ENCODE measurements around the gene FAT3. TPM values are rescaled to one million over a fixed set of nuclear protein-coding genes. Genes with fewer than 3 reads are reported as not detected.

Gene FAT3
- total RNA-seq, 1 experiment from 2014 or later = 9.1 TPM

- no TSS peak for BruUV-seq (replicated peaks)
- no peak for DNase-seq (ENCODE audit: low spot score)
- intact Hi-C loops (cut with micrococcal nuclease; ENCODE audit: unreplicated experiment) = loop anchor here (5.0 kb wide), 1 partner anchor 173 kb away; no protein-coding TSS in a partner anchor
- ChIA-PET POLR2A (ENCODE audit: low non-redundant PET) (interaction anchor here (0.6 kb wide), 1 partner anchor 211 kb away, joined by 6 read pairs; no protein-coding TSS in a partner anchor), CTCF (no interaction called here)
- Histone ChIP-seq H3K9me3 (ENCODE audit: low read depth, low read length, poor library complexity, severe bottlenecking) (no peaks in the 10 kb centered on the region), H3K27me3 (replicated peaks; ENCODE audit: insufficient read depth, low read depth, low read length, poor library complexity) (peaks cover 42% of the 10 kb centered on the region), H3K36me3 (ENCODE audit: insufficient read depth, low read length, poor library complexity, severe bottlenecking) (no peaks in the 10 kb centered on the region), H3K27ac (ENCODE audit: low read depth, low read length, poor library complexity, severe bottlenecking) (no peak overlapping the region), H3K4me1 (ENCODE audit: insufficient read depth, low read length, poor library complexity, severe bottlenecking) (peaks cover 16% of the 10 kb centered on the region), H3K4me3 (ENCODE audit: low read depth, low read length, poor library complexity, severe bottlenecking) (peak overlapping the region; percentile 54)
- TF ChIP-seq EZH2 (IDR thresholded peaks at IDR 0.05; ENCODE audit: borderline replicate concordance, low read depth, low read length, poor library complexity, severe bottlenecking) (no peak), CTCF (conservative IDR thresholded peaks at IDR 0.05; ENCODE audit: low read depth, low read length) (no peak)
These were observed 588 bp upstream of the FAT3 start for GRCh38 chr11:92224054-92224406.

- H3K36me3 ChIP-seq (ENCODE audit: insufficient read depth, low read length, poor library complexity, severe bottlenecking) = no peaks in the 10 kb centered on the region
- no peaks in the 10 kb centered on the region for H3K9me3 ChIP-seq (ENCODE audit: low read depth, low read length, poor library complexity, severe bottlenecking)
- H3K27ac ChIP-seq (ENCODE audit: low read depth, low read length, poor library complexity, severe bottlenecking) = no peak overlapping the region
- POLR2A ChIA-PET (ENCODE audit: low non-redundant PET) = no interaction called here
- peaks cover 16% of the 10 kb centered on the region for H3K4me1 ChIP-seq (ENCODE audit: insufficient read depth, low read length, poor library complexity, severe bottlenecking)
- CTCF ChIA-PET = no interaction called here
- peak overlapping the region; percentile 54 for H3K4me3 ChIP-seq (ENCODE audit: low read depth, low read length, poor library complexity, severe bottlenecking)
- BruUV-seq (replicated peaks) = no TSS peak
- DNase-seq (ENCODE audit: low spot score) = peak; percentile 33
- TF ChIP-seq CTCF (conservative IDR thresholded peaks at IDR 0.05; ENCODE audit: low read depth, low read length) = no peak
- no peak for TF ChIP-seq EZH2 (IDR thresholded peaks at IDR 0.05; ENCODE audit: borderline replicate concordance, low read depth, low read length, poor library complexity, severe bottlenecking)
- H3K27me3 ChIP-seq (replicated peaks; ENCODE audit: insufficient read depth, low read depth, low read length, poor library complexity) = peaks cover 44% of the 10 kb centered on the region
- intact Hi-C loops (cut with micrococcal nuclease; ENCODE audit: unreplicated experiment) = loop anchor here (5.0 kb wide), 2 partner anchors 327 to 453 kb away; no protein-coding TSS in a partner anchor
These were observed 528 bp downstream of the FAT3 start for GRCh38 chr11:92225125-92225567.

- ChIA-PET CTCF (interaction anchor here (0.6 to 0.7 kb wide), 2 partner anchors 259 to 383 kb away, joined by 4 to 6 read pairs; no protein-coding TSS in a partner anchor), POLR2A (ENCODE audit: low non-redundant PET) (no interaction called here)
- H3K9me3 ChIP-seq (ENCODE audit: low read depth, low read length, poor library complexity, severe bottlenecking) = no peaks in the 10 kb centered on the region
- peak overlapping the region; percentile 54 for H3K4me3 ChIP-seq (ENCODE audit: low read depth, low read length, poor library complexity, severe bottlenecking)
- no TSS peak for BruUV-seq (replicated peaks)
- no peaks in the 10 kb centered on the region for H3K36me3 ChIP-seq (ENCODE audit: insufficient read depth, low read length, poor library complexity, severe bottlenecking)
- no peak overlapping the region for H3K27ac ChIP-seq (ENCODE audit: low read depth, low read length, poor library complexity, severe bottlenecking)
- peaks cover 44% of the 10 kb centered on the region for H3K27me3 ChIP-seq (replicated peaks; ENCODE audit: insufficient read depth, low read depth, low read length, poor library complexity)
- DNase-seq (ENCODE audit: low spot score) = peak; percentile 64
- TF ChIP-seq CTCF (conservative IDR thresholded peaks at IDR 0.05; ENCODE audit: low read depth, low read length) (peak; percentile 46), EZH2 (IDR thresholded peaks at IDR 0.05; ENCODE audit: borderline replicate concordance, low read depth, low read length, poor library complexity, severe bottlenecking) (no peak)
- intact Hi-C loops (cut with micrococcal nuclease; ENCODE audit: unreplicated experiment) = loop anchor here (5.0 kb wide), 2 partner anchors 327 to 453 kb away; no protein-coding TSS in a partner anchor
- H3K4me1 ChIP-seq (ENCODE audit: insufficient read depth, low read length, poor library complexity, severe bottlenecking) = peaks cover 16% of the 10 kb centered on the region
These were observed 1.1 kb downstream of the FAT3 start for GRCh38 chr11:92225568-92226330.

All from A673 (cell line).